ENCODE measurements around the gene INTS4. TPM values are rescaled to one million over a fixed set of nuclear protein-coding genes. Genes with fewer than 3 reads are reported as not detected.
"Not testable (repeated sequence)": the region's sequence is repeated elsewhere in the genome, so short reads cannot be mapped to it uniquely, and the experiment has no call there.

INTS4 gene, protein sequence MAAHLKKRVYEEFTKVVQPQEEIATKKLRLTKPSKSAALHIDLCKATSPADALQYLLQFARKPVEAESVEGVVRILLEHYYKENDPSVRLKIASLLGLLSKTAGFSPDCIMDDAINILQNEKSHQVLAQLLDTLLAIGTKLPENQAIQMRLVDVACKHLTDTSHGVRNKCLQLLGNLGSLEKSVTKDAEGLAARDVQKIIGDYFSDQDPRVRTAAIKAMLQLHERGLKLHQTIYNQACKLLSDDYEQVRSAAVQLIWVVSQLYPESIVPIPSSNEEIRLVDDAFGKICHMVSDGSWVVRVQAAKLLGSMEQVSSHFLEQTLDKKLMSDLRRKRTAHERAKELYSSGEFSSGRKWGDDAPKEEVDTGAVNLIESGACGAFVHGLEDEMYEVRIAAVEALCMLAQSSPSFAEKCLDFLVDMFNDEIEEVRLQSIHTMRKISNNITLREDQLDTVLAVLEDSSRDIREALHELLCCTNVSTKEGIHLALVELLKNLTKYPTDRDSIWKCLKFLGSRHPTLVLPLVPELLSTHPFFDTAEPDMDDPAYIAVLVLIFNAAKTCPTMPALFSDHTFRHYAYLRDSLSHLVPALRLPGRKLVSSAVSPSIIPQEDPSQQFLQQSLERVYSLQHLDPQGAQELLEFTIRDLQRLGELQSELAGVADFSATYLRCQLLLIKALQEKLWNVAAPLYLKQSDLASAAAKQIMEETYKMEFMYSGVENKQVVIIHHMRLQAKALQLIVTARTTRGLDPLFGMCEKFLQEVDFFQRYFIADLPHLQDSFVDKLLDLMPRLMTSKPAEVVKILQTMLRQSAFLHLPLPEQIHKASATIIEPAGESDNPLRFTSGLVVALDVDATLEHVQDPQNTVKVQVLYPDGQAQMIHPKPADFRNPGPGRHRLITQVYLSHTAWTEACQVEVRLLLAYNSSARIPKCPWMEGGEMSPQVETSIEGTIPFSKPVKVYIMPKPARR
- 34.1 TPM for polyA plus RNA-seq (2012; ENCODE audit: insufficient read depth, insufficient read length)

DNA sequence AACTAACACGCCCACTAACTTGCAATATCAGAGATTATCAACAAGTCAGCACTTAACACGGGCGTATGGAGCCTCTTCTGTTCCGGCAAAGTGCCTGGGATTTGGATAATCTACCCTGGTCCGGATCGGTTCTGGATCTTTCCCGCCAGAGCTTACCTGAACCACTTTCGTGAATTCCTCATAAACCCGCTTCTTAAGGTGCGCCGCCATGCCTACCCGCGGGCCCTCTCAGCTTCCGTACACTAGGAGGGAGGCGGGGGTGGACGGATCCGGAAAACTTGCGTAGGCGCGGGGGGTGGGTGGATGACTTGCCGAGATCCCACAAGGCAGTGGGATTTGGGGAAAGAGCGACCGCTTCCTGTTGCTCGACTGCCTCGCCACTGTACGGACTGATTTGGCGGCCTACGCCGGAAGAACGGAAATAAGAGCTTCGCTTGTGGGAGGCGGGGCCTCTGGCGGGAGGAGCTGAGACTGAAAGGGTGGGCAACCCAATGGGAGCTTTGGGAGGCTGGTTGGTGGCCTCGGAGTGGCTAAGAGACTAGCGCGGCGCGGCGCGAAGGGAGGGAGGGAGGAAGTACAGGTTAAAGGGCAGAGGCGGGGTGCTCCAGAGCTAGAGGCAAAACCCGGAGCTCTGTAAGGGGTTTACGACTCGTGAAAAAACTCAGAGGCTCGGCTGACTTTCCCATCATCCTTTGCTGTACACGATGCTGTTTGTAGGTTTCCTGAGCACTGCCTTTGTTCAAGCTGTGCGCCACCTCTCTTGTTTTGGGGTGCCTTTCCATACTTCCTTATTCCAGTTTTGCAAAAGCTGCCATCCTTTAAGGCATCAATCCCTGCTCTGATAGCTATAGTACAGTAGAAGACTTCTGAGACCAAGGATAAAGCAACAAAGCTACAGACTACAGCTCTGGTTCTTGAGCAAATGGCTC, at the start of gene INTS4:
Gene INTS4 (minus strand): TSS at position 235 of the 929 bp plus-strand sequence. CDS start 25 bp downstream, at position 210.
- peak within 1 kb of the TSS; percentile 98 for H3K4me3 ChIP-seq (ENCODE audit: low read length)
- peak; percentile 100 for DNase-seq (ENCODE audit: low read depth, low spot score)

DNA sequence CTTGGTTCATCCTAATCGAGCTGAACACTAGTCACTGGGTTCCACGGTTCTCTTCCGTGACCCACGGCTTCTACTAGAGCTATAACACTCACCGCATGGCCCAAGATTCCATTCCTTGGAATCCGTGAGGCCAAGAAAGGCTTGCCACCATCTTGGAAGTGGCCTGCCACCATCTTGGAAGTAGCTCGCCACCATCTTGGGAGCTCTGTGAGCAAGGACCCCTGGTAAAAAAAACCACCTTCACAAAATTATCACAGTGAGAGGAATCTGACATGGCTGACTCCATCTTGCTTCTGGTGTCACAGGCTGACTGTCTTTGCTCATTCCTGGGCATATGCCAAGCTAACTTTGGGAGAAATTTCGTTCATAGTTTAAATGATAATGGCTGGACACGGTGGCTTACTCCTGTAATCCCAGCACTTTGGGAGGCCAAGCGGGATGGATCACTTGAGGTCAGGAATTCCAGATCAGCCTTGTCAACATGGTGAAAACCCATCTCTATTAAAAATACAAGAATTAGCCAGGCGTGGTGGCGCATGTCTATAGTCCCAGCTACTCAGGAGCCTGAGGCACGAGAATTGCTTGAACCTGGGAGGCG, 47.5 kb upstream of the INTS4 start:
- no peak overlapping the region for H3K4me3 ChIP-seq (ENCODE audit: low read length)
- no peak for DNase-seq (ENCODE audit: low read depth, low spot score)

DNA sequence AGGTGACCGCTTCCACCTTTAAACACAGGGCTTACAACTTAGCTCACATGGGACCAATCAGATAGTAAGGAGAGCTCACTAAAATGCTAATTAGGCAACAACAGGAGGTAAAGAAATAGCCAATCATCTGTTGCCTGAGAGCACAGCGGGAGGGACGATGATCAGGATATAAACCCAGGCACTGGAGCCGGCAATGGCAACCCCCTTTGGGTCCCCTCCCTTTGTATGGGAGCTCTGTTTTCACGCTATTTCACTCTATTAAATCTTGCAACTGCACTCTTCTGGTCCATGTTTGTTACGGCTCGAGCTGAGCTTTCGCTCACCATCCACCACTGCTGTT, 46.9 kb upstream of the INTS4 start:
- H3K4me3 ChIP-seq (ENCODE audit: low read length); DNase-seq (ENCODE audit: low read depth, low spot score): not testable (repeated sequence)

DNA sequence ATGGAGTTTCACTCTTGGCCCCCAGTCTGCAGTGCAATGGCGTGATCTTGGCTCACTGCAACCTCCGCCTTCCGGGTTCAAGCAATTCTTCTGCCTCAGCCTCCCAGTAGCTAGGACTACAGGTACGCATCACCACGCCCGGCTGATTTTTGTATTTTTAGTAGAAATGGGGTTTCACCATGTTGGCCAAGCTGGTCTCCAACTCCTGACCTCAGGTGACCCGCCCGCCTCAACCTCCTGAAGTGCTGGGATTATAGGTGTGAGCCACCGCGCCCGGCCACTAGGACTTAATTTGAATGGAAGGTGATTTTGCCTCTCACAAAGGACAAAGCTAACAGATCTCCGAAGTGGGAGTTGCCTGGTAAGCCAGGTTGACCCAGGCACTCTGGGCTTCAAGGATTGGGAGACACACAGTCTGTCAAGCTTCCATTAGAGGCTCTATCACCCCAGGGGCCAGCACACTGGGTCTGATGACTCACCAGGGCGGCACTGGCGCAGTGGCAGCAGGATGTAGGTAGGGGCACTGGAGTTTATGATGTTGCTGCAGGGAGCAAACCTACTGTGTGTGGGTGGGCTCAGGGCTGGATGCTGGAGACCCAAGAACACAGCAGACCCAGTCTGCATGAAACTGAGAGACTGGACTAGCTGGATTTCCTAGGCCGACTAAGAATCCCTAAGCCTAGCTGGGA, 46.4 kb upstream of the INTS4 start:
- DNase-seq (ENCODE audit: low read depth, low spot score), result no peak
- no peak overlapping the region for H3K4me3 ChIP-seq (ENCODE audit: low read length)

DNA sequence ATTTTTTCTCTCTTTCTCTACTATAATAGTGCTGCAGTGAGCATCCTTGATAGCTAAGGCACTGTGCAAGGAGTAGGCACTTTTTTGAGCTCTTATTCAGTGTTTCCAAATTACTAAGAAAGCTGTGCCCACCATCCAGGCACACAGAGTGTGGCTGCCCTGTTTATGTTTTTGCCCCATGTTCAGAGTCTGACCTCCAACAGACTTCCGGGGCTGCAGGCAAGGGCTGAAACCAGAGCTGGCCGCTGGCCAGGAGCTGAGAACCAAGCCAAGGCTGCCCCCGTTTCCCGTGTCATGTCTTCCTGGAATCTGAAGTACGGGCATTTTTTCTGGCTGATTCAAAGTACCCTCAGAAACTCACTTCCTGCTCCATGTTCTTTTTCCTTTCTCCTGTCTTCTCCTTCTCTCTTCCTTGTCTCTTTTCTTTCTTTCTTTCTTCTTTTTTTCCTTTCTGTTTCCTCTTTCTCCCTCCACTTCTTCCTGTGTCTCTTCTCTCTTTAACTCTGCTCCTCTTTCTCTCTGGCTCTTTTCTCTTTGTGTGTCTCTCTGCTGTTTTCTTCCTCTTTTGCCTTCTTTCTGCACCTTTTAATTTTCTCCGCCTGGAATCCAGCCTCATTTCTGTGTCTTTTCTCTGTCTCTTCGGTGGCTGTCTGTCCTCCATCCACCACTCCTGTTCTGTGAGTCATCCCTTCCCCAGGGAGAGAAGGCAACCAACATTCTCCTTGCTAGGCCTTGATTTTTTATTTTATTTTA, 45.6 kb upstream of the INTS4 start:
- no peak for DNase-seq (ENCODE audit: low read depth, low spot score)
- no peak overlapping the region for H3K4me3 ChIP-seq (ENCODE audit: low read length)

DNA sequence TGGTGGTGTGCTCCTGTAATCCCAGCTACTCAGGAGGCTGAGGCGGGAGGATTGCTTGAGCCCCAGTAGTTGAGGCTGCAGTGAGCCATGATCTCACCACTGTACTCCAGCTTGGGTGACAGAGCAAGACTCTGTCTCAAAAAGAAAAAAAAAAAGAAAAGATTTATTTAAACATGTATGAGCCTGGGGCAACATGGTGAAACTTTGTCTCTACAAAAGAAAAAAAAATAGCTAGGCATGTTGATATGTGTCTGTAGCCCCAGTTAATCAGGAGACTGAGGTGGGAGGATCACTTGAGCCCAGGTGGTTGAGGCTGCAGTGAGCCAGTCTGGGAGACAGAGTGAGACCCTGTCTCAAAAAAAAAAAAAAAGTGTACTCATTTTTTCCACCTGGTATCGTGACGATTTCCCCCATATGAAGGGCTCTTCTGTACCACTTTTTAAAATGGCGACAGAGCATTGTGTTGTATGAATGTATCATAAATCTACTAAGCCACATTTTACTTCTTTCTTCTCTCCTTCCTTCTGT, 45.0 kb upstream of the INTS4 start:
- no peak overlapping the region for H3K4me3 ChIP-seq (ENCODE audit: low read length)
- no peak for DNase-seq (ENCODE audit: low read depth, low spot score)

DNA sequence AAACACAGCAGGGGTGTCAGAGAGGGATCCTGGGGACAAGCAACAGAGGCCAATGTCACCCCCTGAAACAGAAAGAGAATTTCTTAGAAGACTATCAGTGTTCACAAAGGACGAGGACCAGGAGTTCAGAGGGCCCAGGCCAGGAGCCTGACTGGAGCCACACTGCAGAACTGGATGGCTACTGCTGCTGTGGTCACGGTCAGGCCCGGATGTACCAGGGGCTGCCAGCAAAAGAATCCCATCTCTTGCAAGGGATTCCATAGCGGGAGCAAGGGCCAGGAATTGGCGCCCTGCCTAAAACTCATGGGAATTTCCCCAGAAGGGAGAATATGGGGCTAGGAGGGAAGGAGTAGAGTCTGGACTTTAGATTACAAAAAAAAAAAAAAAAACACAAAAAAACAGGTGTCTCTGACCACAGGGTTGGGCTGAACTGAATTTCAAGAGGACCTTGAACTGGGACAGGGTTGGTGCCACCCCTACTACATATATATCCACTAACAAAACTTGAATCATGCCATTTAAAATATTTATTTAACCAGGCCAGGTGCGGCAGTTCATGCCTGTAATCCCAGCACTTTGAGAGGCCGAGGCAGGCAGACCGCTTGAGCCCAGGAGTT, 44.3 kb upstream of the INTS4 start:
- DNase-seq (ENCODE audit: low read depth, low spot score), result no peak
- no peak overlapping the region for H3K4me3 ChIP-seq (ENCODE audit: low read length)

DNA sequence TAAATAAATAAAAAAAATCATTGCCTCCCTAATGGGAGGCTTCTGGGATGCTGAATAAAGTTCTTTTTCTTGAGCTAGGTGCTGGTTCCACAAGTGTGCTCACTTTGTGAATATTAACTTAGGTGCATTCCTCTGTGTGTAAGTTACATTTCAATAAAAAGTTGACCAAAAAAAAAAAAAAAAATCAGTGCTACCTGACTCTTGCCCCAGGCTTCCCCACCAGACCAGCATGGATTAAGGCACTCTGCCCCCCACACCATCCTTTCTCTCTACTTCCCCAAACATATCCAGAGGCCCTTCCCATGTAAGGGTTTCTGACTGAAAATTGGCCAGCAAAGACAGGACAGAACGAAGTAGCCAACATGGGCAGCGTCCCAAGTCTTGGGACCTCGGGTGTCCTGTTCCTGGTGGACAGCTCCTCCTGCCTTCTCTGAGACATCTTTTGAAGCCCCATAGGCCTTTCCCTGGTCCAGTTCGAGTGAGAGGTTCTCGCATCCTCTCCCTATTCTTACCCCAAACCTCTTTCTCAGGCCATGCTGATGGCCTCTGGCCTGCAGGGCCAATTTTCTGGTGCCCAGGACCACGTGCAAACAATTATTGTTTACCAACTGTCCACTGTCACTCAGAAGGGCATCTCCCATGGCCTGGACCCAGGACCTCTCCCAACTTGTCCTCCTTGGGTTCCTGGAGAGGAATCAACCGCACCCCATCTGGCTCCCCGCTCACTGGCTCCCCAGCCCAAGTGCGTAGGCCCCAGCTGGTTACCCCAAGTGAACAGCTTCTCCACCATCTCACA, 43.6 kb upstream of the INTS4 start:
- no peak overlapping the region for H3K4me3 ChIP-seq (ENCODE audit: low read length)
- no peak for DNase-seq (ENCODE audit: low read depth, low spot score)

DNA sequence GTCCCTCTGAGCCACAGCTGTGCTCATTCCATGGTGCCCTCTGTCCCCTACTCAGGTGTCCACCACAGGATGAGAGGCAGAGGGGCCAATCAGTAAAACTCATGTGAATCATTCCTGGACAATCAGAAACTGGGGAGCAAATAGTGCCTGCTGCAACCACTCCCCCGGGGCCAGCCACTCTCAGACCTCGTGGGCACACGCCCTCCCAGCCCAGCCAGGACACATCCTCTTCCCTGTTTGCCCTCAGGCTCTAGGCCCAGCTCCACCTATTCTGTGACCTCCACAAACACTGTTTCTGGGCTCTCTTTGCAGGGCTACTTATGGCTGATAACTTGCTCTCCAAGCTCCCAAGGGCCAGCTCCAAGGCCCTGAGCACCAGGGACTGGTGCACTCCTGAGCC, 42.6 kb upstream of the INTS4 start:
- no peak for DNase-seq (ENCODE audit: low read depth, low spot score)
- H3K4me3 ChIP-seq (ENCODE audit: low read length), result no peak overlapping the region

DNA sequence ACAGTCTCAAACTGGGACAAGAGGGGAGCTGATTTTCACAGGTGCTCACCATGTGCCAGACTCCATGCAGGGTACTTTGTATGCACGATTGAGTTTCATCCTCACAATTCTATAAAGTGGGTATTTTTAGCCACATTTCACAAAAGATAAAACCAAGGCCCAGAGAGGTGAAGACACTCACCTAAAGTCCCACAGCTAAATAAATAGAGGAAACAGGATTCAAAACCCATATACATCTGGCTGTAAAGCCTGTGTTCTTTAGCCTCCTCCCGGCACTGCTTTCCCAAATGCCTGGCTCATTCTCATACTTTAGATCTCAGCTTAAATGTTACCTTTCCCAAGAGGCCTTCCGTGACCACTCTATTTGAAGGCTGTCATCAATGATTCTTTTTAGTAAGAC, 41.8 kb upstream of the INTS4 start:
- no peak overlapping the region for H3K4me3 ChIP-seq (ENCODE audit: low read length)
- no peak for DNase-seq (ENCODE audit: low read depth, low spot score)

DNA sequence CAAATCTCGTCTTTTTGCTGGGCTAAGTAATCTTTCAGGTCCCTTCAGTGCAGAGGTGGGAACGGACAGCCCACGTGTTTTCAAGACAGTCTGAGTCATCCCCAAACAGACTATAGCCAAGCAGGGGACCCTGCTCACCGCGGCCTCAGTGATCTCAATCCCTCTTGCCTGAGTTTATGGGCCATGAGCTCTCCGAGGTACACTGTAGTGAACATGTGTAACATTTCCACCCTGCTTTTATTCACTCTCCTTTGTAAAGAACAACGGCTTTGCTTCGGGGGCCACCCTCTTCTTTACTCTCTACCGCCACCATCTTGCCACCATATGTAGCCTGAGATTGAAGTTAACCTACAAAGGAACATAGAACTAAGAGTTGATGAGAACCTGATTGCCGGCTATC, 40.2 kb upstream of the INTS4 start:
- no peak overlapping the region for H3K4me3 ChIP-seq (ENCODE audit: low read length)
- DNase-seq (ENCODE audit: low read depth, low spot score), result no peak

DNA sequence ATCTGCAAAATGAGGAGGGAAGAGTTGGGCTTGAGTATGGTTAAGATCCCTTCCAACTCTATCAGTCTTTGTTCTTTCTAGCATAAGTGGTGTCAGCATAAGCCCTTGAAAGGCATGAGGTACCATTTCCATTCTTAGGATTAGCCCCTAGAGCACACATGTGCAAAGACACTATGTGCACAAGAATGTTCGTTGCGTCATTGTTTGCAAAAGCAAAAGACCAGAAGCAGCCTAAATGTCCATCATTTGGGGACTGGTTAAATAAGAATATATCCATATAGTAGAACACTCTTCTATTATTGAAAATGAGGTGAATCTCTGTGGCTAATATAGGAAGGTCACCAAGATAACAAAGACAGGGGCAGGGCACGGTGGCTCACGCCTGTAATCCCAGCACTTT, 38.6 kb upstream of the INTS4 start:
- DNase-seq (ENCODE audit: low read depth, low spot score), result no peak

DNA sequence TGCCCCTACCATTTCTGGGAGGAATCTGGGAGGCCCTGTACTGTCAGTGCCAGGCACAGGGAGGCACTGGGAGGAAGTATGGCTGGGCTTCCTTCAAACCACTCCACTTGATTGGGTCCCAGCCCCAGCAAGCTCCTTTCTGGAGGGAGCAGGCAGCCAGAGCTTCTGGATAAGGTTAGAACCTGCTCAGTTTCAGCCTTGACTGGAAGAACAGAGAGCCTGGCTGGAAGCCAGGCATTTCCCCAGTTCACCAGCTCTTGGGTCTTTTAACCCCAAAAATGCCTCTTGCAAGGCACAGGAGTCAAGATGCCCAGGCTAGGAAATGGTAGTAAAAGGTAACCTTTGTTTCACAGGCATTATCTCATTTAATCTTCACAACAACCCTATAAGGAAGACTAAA, 37.6 kb upstream of the INTS4 start:
- no peak for DNase-seq (ENCODE audit: low read depth, low spot score)
- no peak overlapping the region for H3K4me3 ChIP-seq (ENCODE audit: low read length)

More for the DNA sequence above, 38.6 kb upstream of the INTS4 start:
- H3K4me3 ChIP-seq (ENCODE audit: low read length), result no peak overlapping the region

DNA sequence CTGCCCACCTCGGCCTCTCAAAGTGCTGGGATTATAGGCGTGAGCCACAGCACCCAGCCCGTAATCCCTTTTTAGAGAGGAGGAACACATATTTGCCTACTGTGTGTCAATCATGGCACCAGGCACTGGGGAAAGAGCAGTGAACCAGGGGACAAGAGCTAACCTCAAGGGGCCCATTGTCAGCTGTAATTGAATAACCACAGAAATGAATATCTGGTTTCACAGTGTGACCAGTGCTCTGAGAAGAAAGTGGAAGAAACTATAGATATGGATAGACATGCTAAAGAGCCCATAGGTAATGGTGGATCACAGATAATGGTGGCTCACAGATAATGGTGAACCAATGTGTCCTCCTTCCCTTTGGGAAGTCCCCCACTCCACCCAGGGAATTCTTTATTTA, 37.2 kb upstream of the INTS4 start:
- no peak overlapping the region for H3K4me3 ChIP-seq (ENCODE audit: low read length)
- no peak for DNase-seq (ENCODE audit: low read depth, low spot score)

DNA sequence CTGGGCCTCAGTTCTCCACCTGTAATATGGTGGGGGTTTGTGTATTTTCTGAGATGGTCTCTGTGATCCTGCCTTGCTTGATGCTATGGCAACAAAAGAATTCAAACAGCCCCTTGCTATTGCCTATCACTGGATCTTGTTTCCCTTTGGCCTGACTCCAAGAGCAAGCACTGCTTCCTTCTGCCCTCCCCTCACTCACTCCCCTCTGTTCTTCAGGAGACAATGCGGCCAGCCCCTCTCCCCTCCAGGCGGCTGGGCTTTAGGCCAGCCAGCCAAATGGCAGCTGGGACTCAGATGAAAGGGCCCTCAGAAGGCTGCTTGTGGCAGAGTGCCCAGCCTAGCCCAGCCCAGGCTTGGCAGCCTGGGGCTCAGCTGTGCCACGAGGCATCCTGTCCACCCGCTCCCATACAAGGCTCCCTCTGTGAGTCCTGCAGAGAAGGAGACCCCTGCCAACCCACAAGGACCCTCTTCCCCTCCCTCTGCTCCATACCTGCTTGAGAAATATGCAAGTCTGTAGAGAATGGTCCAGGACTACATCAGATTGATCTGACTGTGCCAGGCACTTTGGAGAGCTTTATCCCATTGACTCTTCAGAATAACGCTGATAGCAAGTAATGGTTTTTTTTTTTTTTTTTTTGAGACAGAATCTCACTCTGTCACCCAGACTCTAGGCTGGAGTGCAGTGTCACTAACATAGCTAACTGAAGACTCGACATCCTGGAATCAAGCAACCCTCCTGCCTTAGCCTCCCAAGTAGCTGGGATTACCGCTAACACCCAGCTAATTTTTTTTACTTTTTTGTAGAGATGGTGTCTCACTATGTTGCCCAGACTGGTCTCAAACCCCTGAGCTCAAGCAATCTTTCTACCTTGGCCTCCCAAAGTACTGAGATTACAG, 36.2 kb upstream of the INTS4 start:
- no peak overlapping the region for H3K4me3 ChIP-seq (ENCODE audit: low read length)
- DNase-seq (ENCODE audit: low read depth, low spot score), result peak; percentile 14
